Endometrial microvascular endothelial cells (primary cell): Measurements from ENCODE around the gene DMAC2L. TPM values are rescaled to one million over a fixed set of nuclear protein-coding genes. Genes with fewer than 3 reads are reported as not detected.

Experiments
- in situ Hi-C: cut with HindIII; loops from 2 replicates; pipeline ENCODE4 v1.10.0; 2017; ENCODE audit warnings: low sequenced_read_pairs, low pct_unique_long_range_greater_than_20kb; ENCODE audit errors: inconsistent ontology term
- total RNA-seq: library from RNA; depleted of rRNA; stranded (reverse); fragments of >200 nt; gene quantifications from one replicate; pipeline ENCODE4 v1.2.3, GENCODE V29; 2015; ENCODE audit errors: inconsistent ontology term

The DMAC2L gene
- total RNA-seq, 1 donor from 2014 or later = 1.8 TPM

GRCh38 chr14:50366115-50366514 lies 54.0 kb downstream of the DMAC2L start:
- in situ Hi-C loops = no loop called here

- in situ Hi-C loops = no loop called here
Measured at GRCh38 chr14:50366589-50366988, 54.5 kb downstream of the DMAC2L start.

GRCh38 chr14:50371546-50371945 lies 59.4 kb downstream of the DMAC2L start:
- in situ Hi-C loops = no loop called here

- in situ Hi-C loops = no loop called here
Measured at GRCh38 chr14:50373959-50374358, 61.8 kb downstream of the DMAC2L start.

GRCh38 chr14:50375760-50376159 lies 63.6 kb downstream of the DMAC2L start:
- in situ Hi-C loops = no loop called here

Other genes starting within 250 kb of the DMAC2L start
- 7.6 TPM for gene VCPKMT, start 195.8 kb upstream of the DMAC2L start, total RNA-seq
- 15.1 TPM for gene SOS2, start 80.7 kb upstream of the DMAC2L start, total RNA-seq
- 5.6 TPM for gene L2HGDH, start 95 bp upstream of the DMAC2L start, total RNA-seq
- gene CDKL1, start 84.6 kb downstream of the DMAC2L start, total RNA-seq = 22.7 TPM
- gene MAP4K5, start 220.2 kb downstream of the DMAC2L start, total RNA-seq = 63.4 TPM
- 2.1 TPM for gene ATL1, start 247.8 kb downstream of the DMAC2L start, total RNA-seq